Stimulated activated CD8-positive, alpha-beta memory T cell treated with anti-CD3 and anti-CD28 coated beads, Interleukin-7, amount 100 ng/mL, for 24 hours (primary cell): ENCODE measurements around the gene FLYWCH2.
A peak's percentile ranks its signal among the peaks of the same experiment; 100 is the strongest.
"Not testable (repeated sequence)": the region's sequence is repeated elsewhere in the genome, so short reads cannot be mapped to it uniquely, and the experiment has no call there.

Experiments
- DNase-seq: peaks from one replicate; pipeline ENCODE4 v3.0.0-alpha.2; 2020; ENCODE audit warnings: low read depth

Gene FLYWCH2

DNA sequence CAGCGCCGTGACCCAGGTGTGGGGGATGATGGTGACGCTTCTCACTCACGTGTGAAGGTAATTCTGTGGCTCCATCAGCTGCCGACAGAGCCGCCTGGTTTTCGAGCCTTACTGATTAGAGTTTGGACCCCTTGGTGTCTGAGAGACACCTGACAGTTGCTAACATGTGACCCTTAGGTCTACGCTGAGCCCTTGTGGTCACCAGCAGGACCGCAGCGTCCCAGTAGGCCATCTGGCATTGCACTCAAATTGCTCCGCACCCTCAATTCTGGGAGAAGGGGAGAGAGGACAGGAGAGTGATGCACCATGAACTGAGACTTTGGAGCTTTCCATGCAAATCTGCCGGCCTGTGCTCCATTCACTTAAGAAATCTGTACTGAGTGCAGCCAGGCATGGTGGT, 31.2 kb downstream of the FLYWCH2 start:
- no peak for DNase-seq

DNA sequence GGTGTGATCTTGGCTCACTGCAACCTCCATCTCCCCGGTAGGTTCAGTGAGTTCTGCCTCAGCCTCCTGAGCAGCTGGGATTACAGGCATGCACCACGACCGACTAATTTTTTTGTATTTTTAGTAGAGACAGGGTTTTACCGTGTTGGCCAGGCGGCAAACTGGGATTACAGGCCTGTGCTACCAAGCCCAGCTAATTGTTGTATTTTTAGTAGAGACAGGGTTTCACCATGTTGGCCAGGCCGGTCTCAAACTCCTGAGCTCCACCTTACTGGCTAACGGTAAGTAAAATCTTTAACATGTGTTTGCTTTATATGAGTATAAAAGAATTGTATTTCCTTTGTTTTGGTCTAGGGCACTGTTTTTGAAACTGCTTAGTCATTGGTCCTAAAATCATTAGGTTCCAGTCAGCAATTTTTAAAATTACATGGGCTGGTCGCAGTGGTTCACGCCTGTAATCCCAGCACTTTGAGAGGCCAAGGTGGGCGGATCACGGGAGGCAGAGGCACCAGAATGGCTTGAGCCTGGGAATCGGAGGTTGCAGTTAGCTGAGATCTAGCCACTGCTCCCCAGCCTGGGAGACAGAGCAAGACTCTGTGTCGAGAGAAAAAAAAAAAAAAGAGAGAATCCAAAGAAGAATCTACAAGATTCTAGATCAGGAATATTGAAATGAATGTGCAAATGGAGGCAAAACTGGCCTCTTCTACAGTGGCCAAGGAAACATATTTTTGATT, 32.3 kb downstream of the FLYWCH2 start:
- no peak for DNase-seq

DNA sequence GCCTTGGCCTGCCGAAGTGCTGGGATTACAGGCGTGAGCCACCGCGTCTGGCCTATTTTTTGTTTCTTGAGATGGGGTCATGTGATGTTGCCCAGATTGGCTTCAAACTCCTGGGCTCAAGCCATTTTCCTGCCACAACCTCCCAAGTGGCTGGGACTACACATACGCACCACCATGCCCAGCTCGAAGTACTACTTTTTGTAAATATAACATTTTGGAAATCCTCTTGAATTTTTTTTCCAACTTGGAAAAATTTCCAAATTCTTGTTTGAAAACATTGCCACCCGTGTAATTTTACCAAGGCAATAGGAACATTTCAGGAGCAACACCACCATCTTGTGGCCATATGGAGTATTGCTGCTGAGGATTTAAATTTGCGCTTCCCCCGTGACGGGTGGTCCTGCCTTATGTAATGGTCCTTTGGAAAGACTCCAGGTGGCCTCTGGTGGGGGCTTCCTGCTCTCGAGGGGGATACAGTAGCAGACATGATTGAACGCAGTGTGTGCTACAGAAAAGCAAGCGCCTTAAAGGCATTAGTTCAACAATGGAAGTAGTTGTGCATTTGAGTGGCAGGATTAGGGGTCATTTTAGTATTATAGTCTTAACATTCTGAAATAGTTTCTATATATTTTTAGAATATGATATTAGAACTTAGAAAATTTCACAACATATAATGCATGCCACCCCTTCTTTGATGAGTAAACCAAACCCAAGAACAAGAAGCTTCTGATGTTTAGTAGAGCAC, 36.7 kb downstream of the FLYWCH2 start:
- DNase-seq: no peak

DNA sequence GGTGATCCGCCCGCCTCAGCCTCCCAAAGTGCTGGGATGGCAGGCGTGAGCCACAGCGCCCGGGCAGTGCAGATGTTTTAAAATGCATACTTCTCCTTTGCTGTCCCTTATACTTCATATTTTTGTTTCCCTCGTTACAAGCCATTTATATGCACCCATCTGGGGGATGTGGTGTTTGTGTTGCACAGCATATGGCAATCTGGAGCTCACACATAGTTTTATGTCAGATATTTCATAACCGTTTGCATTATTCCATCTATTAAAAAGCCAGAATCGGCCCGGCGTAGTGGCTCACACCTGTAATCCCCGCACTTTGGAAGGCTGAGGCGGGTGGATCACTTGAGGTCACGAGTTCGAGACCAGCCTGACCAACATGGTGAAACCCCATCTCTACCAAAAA, 40.5 kb downstream of the FLYWCH2 start:
- DNase-seq: no peak

DNA sequence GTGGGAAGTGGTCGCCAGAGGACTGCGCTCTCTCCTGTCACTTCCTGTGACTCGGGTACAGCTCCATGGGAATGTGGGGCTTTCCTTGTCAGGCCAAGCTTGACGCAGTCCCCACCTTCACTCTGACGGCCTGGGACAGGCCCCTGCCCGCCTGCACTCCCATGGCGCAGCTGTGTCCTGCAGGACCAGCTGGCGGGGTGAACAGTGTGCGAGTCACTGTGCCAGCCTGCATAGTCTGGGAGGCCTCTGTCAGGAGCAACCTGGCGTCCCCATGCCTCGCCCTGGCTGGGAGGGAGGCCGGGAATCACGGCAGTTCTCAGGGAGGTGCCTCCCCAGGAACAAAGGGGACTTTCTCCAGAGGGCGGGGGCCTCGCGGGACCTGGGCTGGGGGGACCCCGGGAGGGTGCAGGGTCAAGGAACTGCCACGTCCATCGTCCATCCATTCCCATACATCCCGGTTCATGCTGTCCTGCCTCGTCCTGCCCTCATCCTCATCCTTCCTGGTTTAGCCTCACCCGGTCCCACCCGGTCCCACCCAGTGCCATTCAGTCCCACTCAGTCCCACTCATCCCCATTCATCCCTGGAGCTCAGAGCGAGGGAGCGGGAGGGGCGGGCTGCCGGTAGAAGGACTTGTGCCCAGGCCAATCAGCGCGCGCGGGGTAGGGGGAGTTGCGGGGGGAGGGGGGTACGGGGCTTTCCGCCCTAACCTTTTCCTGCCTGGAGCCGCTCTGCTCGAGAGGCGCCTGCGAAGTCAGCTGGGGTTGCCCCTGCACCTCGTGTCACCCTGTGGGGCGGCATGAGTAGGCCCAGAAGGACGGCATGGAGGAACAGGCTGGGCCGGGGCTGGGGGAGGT, 42.1 kb downstream of the FLYWCH2 start:
- no peak for DNase-seq

DNA sequence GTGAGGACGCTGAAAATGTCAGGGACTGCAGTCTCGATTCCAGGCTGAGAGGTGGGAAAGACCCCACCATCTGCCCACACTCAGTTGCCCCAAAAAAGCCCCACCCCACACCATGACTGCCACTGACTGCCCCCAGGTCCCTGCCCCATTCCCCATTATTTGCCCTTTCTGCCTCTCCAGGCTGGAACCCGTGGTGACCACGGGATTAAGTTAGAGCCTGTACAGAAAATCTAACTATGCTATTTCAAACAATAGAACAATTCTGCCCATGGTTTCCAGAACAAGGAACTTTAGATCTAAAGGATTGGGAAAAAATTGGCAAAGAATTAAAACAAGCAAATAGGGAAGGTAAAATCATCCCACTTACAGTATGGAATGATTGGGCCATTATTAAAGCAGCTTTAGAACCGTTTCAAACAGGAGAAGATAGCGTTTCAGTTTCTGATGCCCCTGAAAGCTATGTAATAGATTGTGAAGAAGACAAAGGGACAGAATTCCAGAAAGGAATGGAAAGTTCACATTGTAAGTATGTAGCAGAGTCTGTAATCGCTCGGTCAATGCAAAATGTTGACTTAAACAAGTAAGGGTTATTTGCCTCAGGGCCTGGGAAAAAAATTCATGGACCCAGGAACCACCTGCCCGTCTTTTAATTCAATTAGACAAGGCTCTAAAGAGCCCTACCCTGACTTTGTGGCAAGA, 43.1 kb downstream of the FLYWCH2 start:
- no peak for DNase-seq

DNA sequence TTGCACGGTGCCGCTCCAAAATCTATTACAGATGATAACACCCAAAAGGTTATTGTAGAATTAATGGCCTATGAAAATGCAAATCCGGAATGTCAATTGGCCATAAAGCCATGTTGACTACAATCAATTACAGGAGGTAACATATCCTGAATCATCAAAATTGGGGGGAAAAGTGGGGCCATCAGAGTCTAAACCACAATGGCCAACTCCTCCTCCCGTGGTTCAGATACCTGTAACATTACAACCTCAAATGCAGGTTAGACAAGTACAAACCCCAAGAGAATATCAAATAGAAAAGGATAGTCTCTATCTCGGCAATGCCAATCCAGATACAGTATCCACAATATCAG, 43.6 kb downstream of the FLYWCH2 start:
- no peak for DNase-seq

DNA sequence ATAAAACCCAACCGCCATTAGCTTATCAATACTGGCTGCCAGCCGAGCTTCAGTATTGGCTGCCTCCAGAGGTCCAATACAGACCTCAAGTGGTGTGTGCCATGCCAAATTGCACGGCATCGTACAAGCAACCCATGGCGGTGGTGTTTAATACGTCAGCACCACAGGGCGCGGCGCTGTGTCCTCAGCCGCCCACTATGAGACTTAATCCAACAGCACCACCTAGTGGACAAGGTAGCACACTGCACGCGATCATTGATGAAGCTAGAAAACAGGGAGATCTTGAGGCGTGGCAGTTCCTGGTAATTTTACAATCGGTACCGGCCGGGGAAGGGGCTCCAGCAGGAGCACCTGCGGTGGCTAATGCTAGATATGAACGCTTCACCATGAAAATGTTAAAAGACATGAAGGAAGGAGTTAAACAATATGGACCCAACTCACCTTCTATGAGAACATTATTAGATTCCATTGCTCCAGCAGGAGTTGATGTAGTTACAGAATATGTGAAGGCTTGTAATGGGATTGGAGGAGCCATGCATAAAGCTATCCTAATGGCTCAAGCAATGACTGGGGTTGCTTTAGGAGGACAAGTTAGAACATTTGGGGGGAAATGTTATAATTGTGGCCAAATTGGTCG, 44.1 kb downstream of the FLYWCH2 start:
- DNase-seq: peak; percentile 74

DNA sequence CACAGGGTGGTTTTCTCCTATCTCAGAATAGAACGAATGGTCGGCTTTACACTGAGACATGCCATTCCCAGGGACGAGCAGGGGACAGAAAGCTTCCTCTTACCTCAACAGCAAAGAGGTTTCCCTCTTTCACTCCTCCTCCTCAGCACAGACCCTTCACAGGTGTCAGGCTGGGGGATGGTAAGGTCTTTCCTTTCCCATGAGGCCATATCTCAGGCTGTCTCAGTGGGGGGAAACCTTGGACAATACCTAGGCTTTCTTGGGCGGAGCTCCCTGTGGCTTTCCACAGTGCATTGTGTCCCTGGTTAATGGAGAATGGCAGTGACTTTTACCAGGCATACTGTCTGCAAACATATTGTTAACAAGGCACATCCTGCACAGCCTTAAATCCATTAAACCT, 45.1 kb downstream of the FLYWCH2 start:
- DNase-seq: not testable (repeated sequence)

DNA sequence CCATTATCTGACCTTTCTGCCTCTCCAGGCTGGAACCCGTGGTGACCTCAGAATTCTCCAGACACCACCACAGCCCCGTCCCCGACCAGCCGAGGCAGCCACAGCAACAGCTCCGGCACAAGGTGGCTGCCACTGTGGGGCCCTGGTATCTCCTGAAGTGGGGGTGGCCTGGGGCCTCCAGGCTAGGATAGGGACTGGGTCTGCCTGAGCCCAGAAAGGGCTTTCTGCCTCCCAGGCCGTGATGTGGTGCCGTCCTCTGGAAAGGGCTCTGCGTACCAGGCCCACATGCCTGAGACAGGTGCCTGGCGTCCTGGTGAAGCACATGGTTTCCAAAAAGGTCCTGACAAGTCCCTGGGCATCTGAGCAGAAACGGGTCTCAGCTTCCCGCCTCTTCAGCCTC, 45.8 kb downstream of the FLYWCH2 start:
- no peak for DNase-seq

DNA sequence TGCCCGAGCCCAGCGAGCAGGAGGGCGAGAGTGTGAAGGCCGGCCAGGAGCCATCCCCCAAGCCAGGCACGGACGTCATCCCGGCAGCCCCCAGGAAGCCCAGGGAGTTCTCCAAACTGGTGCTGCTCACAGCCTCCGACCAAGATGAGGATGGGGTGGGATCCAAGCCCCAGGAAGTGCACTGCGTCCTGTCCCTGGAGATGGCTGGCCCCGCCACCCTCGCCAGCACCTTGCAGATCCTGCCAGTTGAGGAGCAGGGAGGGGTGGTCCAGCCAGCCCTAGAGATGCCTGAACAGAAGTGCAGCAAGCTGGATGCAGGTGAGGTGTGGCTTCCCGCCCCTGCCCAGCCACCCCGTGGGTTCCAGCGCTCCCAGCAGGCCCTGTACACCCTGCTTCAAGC, 46.7 kb downstream of the FLYWCH2 start:
- no peak for DNase-seq

DNA sequence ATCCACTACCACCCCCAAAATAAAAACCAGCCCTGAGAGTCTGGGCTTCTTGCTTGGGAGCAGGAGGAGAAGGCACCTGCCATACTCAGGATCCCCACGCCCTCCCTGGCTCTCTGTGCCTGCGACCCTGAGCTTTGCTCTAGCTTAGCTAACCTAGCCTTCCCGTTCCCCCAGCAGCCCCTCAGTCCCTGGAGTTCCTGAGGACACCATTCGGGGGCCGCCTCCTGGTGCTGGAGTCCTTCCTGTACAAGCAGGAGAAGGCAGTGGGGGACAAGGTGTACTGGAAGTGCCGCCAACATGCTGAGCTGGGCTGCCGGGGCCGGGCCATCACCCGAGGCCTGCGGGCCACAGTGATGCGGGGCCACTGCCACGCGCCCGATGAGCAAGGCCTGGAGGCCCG, 47.2 kb downstream of the FLYWCH2 start:
- DNase-seq: no peak

DNA sequence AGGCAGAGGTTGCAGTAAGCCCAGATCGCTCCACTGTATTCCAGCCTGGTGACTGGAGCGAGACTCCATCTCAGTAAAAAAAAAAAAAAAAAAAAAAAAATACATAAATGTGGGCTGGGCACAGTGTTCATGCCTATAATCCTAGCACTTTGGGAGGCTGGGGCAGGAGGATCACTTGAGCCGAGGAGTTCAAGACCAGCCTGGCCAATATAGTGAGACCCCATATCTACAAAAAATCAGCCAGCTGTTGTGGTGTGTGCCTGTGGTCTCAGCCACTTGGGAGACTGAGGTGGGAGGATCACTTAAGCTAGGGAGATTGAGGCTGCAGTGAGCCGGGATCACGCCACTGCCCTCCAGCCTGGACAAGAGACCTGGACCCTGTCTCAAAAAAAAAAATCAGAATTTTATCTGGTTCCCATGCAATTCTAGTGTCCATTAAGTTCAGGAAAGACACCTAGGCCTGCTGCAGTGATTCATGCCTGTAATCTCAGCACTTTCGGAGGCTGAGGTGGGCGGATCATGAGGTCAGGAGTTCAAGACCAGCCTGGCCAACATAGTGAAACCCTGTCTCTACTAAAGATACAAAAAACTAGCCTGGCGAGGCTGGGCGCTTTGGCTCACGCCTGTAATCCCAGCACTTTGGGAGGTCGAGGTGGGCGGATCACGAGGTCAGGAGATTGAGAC, 48.4 kb downstream of the FLYWCH2 start:
- not testable (repeated sequence) for DNase-seq

DNA sequence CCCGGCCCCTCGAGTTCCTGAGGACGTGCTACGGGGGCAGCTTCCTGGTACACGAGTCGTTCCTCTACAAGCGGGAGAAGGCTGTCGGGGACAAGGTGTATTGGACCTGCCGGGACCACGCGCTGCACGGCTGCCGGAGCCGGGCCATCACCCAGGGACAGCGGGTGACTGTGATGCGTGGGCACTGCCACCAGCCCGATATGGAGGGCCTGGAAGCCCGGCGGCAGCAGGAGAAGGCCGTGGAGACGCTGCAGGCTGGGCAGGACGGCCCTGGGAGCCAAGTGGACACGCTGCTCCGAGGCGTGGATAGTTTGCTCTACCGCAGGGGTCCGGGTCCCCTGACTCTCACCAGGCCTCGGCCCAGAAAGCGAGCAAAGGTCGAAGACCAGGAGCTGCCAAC, 50.1 kb downstream of the FLYWCH2 start:
- DNase-seq: no peak

DNA sequence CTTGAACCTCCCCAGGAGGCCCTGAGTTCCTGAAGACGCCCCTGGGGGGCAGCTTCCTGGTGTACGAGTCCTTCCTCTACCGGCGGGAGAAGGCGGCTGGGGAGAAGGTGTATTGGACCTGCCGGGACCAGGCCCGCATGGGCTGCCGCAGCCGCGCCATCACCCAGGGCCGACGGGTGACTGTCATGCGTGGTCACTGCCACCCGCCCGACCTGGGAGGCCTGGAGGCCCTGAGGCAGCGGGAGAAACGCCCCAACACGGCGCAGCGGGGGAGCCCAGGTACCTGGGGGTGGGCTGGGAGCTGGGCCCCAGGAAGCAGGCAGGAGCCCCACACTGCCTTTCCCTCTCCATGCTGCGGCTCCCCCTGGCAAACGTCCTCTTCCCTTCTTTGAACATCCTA, 50.7 kb downstream of the FLYWCH2 start:
- no peak for DNase-seq

DNA sequence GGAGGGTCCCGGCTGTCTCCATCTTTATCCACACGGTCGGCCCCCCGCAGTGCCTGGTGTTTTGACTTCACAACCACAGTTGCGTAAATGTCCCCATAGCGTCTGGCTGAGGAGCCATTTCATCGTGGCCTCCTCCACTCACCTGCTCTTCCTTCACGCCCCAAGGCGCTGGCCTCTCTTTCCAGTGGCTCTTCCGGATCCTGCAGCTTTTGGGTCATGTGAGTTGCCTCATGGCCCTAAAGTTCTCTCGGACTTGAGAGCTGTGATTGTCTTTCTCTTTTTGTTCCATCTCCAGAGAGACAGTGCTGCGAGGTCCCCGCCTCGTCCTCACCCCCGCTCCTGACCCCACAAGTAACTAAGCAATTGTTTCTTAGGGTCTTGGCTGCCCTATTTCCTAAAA, 51.4 kb downstream of the FLYWCH2 start:
- DNase-seq: no peak

DNA sequence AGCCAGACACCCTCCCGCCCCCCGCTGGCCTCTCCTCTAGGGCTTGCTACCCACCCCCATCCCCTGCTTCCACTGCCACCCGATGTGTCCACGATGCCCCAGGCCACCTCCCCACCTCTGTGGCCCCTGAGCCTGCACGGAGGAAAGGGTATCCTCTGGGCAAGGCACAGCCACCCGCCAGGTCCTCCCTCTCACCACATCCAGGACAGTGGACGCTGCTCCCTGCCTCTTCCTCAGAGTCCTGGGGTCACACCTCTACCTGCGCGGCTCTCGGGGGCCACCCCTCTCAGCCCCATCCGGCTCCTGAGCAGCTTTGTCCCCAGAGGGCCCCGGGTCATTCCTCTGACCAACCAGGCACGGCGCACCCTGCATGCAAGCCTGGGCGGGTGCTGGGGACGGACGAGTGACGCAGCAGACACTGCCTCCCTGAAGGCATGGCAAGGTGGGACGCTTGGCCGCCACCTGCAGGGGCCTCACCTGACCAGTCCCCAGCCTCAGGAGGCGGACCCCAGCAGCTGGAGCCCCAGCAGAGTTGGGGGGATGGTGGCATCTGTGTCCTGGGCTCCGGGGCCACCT, 53.5 kb downstream of the FLYWCH2 start:
- no peak for DNase-seq

DNA sequence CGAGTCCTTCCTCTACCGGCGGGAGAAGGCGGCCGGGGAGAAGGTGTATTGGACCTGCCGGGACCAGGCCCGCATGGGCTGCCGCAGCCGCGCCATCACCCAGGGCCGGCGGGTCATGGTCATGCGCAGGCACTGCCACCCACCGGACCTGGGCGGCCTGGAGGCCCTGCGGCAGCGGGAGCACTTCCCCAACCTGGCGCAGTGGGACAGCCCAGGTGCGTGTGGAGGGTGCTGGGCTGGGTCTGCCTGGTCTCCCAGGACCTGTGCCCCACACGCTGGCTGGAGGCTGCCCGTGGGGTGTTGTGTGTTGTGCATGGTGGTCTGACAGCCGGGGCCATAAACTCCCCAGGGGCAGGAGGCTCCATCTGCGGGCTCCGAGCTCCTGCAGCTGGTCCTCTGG, 54.2 kb downstream of the FLYWCH2 start:
- DNase-seq: no peak

DNA sequence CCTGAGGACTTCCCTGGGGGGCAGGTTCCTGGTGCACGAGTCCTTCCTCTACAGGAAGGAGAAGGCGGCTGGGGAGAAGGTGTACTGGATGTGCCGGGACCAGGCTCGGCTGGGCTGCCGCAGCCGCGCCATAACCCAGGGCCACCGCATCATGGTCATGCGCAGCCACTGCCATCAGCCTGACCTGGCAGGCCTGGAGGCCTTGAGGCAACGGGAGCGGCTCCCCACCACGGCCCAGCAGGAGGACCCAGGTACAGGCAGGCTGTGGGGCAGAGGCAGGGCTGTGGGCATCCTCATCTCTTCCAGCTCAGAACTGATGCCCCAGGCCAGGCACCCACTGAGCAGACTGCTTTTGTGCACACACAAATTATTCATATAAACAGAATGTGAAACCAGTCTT, 55.2 kb downstream of the FLYWCH2 start:
- no peak for DNase-seq

DNA sequence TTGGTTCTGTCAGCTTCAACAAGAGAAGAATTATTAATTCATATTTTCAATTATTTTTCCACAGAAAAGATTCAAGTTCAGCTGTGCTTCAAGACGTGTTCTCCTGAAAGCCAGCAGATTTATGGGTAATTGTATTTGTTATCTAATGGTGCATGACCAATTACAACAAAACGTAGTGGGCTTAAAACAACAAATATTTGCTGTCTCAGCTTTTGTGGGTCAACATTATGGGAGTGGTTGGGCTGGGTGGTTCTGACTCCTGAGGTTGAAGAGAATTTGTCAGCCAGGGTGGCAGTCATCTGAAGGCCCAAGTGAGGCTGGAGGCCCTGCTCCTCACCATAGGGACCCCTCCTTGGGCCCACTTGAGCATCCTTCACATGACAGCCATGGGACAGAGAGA, 57.0 kb downstream of the FLYWCH2 start:
- no peak for DNase-seq

DNA sequence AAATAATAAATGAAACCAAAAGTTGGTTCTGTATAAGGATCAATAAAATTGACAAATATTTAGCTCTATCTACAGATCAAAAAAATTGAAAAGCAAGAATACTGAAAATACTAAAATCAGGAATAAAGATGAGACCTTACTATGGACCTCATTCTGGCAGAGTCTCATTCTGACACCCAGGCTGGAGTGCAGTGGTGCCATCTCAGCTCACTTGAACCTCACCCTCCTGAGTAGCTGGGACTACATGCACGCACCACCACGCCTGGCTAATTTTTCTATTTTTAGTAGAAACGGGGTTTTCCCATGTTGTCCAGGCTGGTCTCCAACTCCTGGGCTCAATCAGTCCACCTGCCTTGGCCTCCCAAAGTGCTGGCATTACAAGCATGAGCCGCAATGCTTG, 59.0 kb downstream of the FLYWCH2 start:
- no peak for DNase-seq
